ENCODE results near the gene IVD. TPM values are rescaled to one million over a fixed set of nuclear protein-coding genes. Genes with fewer than 3 reads are reported as not detected.

IVD gene
- total and polyA plus RNA-seq, 2 of the 8 experiments (the other 6 are each of a cell fraction or from before 2014, with no cell fraction given), result 55.2 to 78.8 TPM

DNA sequence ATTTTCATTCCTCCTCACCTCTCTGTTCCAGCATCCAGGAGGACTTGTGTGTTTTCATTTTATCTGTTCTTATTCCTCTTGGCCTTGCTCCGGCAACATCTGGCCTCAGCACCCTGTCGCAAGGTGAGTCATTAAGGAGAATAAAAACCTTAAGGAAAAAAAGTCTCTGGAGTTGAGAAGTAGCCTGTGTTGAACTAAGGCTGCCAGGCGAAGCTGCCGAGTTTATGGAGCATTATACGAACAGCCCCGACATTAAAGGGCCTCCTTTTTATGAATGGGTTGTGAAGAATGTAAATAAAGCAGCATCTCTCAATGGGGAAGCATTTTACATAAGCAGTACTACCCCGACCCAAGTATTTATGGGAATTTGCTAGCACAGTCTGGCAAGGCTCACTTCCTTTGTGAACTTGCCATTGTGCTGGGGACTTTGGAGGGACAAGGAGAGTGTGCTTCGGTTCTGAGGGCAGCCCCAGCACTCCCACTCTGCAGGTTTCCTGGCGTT, 39.9 kb downstream of the IVD start:
- Histone ChIP-seq H2BK120ac (replicated peaks; ENCODE audit: low read depth, low read length) (no peak overlapping the region), H4K91ac (replicated peaks; ENCODE audit: insufficient read length, low read length) (no peak overlapping the region), H3K4ac (replicated peaks; ENCODE audit: insufficient read length, low read depth, low read length) (no peak overlapping the region), H3K18ac (ENCODE audit: extremely low read depth, low read length) (no peak overlapping the region), H2AK5ac (ENCODE audit: low read depth, low read length) (no peak overlapping the region), H4K8ac (ENCODE audit: extremely low read depth, insufficient read depth, low read length) (no peak overlapping the region), H3K56ac (replicated peaks; ENCODE audit: insufficient read length, low read depth, low read length) (no peak overlapping the region), H3K23ac (ENCODE audit: insufficient read length) (no peak overlapping the region), H2BK12ac (ENCODE audit: low read depth, low read length) (no peak overlapping the region), H3K79me2 (ENCODE audit: control insufficient read depth in 1 of 2, insufficient read depth in 2 of 2, low read length in 2 of 2) (peaks cover 35 to 85% of the 10 kb centered on the region in 2 experiments), H3K9ac (replicated peaks in 1 of 4; ENCODE audit: extremely low read depth in 1 of 4, low read depth in 3 of 4, low read length in 3 of 4) (no peak overlapping the region), H2BK5ac (ENCODE audit: low read depth, low read length) (peak overlapping the region; percentile 27), H3K79me1 (ENCODE audit: low read depth, low read length) (peaks cover 18% of the 10 kb centered on the region), H3K27me3 (replicated peaks in 1 of 4; ENCODE audit: control insufficient read depth in 3 of 4, extremely low read depth in 1 of 4, insufficient read depth in 3 of 4, low read length in 3 of 4) (no peaks in the 10 kb centered on the region), H3K4me3 (ENCODE audit: extremely low read depth in 1 of 4, insufficient read depth in 2 of 4, low read depth in 3 of 4, low read length in 4 of 4) (peak overlapping the region in 1 of 4 experiments; percentile 23; a peak in 1 of 8 replicates), H3K9me3 (ENCODE audit: insufficient read depth in 2 of 2, low read depth in 1 of 2, low read length in 1 of 2) (no peaks in the 10 kb centered on the region), H3K27ac (ENCODE audit: low read depth, low read length) (no peak overlapping the region), H2BK20ac (ENCODE audit: low read length) (no peak overlapping the region), H3K23me2 (ENCODE audit: low read depth, low read length) (no peaks in the 10 kb centered on the region; the same call in 1 of the 2 replicates), H2BK15ac (ENCODE audit: low read length) (no peak overlapping the region), H4K5ac (ENCODE audit: insufficient read length, low read depth, low read length) (no peak overlapping the region), H4K20me1 (replicated peaks in 1 of 2; ENCODE audit: control insufficient read depth in 1 of 2, insufficient read depth in 2 of 2, low read length in 2 of 2) (peaks cover 43 to 46% of the 10 kb centered on the region in 2 experiments), H3K4me2 (ENCODE audit: insufficient read depth in 1 of 2, low read depth in 2 of 2, low read length in 2 of 2) (peak overlapping the region; percentile 36 to 61), H3K14ac (ENCODE audit: insufficient read length) (no peak overlapping the region), H3K36me3 (ENCODE audit: control insufficient read depth in 2 of 4, insufficient read depth in 4 of 4, low read length in 3 of 4) (peaks cover 0 to 3% (median 1%) of the 10 kb centered on the region in 4 experiments; a peak in 1 of 8 replicates), H3K4me1 (replicated peaks in 1 of 4; ENCODE audit: control insufficient read depth in 3 of 4, insufficient read depth in 4 of 4, low read length in 3 of 4) (peaks cover 17 to 31% (median 21%) of the 10 kb centered on the region in 4 experiments; a peak in 6 of 7 replicates), H2AFZ (ENCODE audit: low read length) (no peak overlapping the region)
- DNase-seq (ENCODE audit: low read depth in 1 of 2, low spot score in 2 of 2) (no peak), FAIRE-seq (peak; percentile 52)
- ChIA-PET CTCF (ENCODE audit: partially characterized antibody) (interaction anchor here (0.8 to 1.3 kb wide), 8 partner anchors 9 to 118 kb away, joined by 3 to 5 read pairs (median 3); no protein-coding TSS in a partner anchor), POLR2A (ENCODE audit: partially characterized antibody) (interaction anchor here (0.6 to 1.9 kb wide), 5 partner anchors 12 to 93 kb away, joined by 3 to 7 read pairs (median 3); no protein-coding TSS in a partner anchor)
- 44% methylated on average over 9 of the region's 9 CpGs; no CpG with 5 or more reads in 1 of the 2 experiments for WGBS, 2 experiments (ENCODE audit: extremely low coverage in 1 of 2, insufficient coverage in 1 of 2, insufficient read length in 1 of 2, insufficient replicate concordance in 2 of 2, low coverage in 1 of 2, low lambda C conversion rate in 2 of 2, missing lambda C conversion rate in 1 of 2)
